GM19463 (cell line): ENCODE data around the gene CMTM2.
"Not testable (repeated sequence)": the region's sequence is repeated elsewhere in the genome, so short reads cannot be mapped to it uniquely, and the experiment has no call there.

ENCODE experiments used
- ATAC-seq: cut with Tn5 transposase; IDR thresholded peaks from one replicate; pipeline ENCODE4 v1.9.1; 2021; ENCODE audit warnings: mild to moderate bottlenecking, moderate library complexity; ENCODE audit not compliant: unreplicated experiment

CMTM2 gene

GRCh38 chr16:66605177-66605978 is 26.1 kb downstream of the CMTM2 start:
- ATAC-seq = peak; percentile 5

- peak; percentile 46 for ATAC-seq
Observed at GRCh38 chr16:66605979-66606751, 26.9 kb downstream of the CMTM2 start.

DNA sequence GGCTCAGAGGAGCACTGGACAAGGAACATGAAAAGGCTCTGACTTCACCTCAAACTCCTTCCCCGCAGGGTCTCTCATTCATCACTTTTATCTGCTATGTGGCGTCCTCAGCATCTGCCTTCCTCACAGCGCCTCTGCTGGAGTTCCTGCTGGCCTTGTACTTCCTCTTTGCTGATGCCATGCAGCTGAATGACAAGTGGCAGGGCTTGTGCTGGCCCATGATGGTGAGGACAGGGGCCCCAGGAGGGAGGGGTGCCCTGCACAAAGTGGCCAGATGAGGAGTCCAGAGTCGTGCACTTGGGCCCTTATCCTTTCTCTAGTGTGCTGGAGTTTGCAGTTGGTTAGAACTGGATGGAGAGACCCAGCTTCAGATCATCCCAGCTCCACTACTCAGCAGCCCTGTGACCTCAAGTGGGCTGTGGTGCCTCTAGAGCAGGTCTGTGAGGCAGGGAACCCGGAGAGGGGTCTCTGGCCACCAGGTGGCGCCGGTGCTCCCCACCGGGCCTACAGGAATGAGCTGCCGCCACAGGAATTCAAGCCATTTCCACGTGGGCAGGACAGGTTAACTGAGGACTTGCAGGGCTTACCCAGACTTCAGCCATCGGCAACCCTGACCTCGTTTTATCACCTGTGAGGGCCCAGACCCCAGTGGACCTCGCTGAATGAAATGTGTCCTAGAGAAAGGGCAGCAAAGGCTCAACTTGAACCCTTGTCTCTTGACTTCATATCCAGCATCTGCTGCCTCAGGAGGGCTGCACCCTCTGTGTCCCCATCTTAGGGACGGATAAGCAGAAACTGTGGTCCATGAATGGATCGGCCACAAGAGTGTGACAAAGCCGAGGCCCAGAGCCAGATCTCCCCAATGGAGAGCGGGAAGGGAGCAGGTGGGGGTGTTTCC is 29.2 kb downstream of the CMTM2 start:
- peak; percentile 37 for ATAC-seq

DNA sequence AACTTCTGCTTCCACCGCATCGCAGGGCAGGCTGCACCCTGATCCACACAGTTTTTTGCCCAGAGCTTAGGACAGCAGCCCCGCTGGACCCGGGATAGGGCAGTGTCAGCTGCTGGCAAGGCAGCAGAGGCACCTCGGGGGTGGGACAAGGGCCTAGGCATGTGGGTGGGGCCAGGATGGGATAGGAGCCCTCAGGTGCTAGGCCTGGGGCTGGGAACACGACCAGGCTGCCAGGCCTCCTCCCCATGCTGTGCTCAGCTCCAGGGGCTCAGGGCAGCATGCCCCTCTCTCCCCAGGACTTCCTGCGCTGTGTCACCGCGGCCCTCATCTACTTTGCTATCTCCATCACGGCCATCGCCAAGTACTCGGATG is 29.9 kb downstream of the CMTM2 start:
- ATAC-seq = no peak

DNA sequence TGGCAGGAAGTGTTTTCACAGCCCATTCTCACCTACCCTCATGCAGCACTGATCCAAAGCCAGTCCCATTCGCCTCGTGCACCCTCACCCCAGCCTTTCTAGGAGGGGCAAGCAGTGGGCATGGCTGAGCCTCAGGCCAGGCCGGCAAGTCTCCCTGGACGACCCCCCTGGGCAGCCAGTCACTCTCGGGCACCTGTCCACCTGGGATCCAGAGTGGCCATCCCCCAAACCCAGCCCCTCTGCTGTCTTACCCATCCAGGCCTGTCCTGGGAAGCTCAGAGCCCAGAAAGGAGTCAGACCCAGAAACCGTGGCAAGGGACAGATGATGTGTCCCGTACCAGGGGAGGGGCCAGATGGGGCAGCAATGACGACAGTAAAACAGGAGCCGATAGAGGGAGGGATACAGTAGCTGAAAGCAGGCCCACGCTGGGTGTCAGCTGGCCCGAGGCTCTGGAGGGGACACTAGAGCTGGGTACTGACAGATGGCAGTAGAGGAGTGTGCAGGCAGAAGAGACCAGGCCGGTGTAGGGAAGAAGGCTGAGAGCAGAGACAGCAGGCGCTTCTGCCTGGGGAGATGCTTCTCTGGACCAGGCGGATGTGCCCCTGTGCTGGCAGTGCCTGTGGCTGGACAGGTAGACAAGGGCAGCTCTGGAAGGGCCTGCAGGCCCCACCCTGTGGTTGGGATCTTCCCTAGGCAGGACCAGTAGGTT is 31.0 kb downstream of the CMTM2 start:
- no peak for ATAC-seq

GRCh38 chr16:66611911-66612310 is 32.6 kb downstream of the CMTM2 start:
- ATAC-seq = not testable (repeated sequence)

DNA sequence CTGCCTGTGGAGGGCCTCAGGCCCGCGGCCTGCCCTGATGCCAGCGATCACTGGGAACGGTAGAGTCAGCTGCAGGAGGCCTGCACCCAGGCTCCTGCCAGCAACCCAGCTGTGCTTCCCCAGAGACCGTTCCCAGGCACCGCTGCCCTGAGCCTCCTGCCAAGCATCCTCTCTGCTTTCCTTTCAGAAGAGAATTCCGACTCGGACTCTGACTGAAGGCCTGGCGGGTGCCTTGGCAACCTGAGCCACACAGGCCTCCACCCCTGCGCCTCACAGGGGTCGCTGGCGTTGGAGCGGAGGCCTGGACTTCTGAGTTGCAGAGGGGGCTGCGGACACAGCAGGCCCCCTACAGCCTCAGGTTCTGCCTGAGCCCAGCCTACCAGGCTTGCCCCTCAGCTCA is 33.2 kb downstream of the CMTM2 start:
- no peak for ATAC-seq

- ATAC-seq = no peak
Observed at GRCh38 chr16:66614161-66614802, 35.0 kb downstream of the CMTM2 start.

DNA sequence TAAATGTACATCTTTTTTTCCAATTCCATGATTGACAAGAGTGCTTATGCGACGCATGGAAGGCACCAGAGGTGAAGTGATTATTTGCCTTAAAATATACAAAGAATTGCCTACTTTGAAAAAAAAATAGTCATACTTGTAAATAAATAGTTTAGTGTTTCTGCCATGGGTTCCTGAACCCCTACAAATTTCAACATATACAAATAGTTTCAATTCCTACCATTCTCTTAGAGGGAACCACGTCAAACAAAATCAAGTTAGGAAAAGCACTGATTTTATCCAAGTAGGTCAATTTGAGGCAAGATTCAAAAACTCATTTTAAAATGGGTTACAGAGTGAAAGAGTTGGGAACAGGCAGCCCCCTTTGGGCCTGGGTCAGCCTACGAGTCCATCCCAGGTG is 36.9 kb downstream of the CMTM2 start:
- no peak for ATAC-seq

DNA sequence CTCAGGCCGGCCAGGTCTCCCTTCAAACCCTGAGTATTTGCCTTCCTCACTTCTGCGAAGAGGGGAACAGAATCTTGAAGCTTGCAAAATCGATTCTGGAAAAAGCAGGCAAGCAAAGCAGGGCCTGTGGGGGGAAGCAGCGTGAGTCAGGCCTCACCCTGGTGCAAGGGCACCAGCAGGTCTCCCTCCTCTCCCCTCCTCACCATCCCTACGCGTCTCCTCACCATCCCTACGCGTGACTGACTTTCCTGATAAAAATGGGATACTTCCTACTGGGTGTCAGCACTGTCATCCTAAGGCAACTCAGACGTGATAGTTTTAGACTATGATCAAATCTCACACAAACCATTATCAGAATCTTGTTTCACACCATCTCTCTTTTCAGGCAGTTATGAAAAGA is 37.3 kb downstream of the CMTM2 start:
- no peak for ATAC-seq

GRCh38 chr16:66617010-66617434 is 37.8 kb downstream of the CMTM2 start:
- no peak for ATAC-seq

- ATAC-seq = no peak
Observed at GRCh38 chr16:66617728-66618127, 38.5 kb downstream of the CMTM2 start.

- ATAC-seq = no peak
Observed at GRCh38 chr16:66618588-66619375, 39.5 kb downstream of the CMTM2 start.

DNA sequence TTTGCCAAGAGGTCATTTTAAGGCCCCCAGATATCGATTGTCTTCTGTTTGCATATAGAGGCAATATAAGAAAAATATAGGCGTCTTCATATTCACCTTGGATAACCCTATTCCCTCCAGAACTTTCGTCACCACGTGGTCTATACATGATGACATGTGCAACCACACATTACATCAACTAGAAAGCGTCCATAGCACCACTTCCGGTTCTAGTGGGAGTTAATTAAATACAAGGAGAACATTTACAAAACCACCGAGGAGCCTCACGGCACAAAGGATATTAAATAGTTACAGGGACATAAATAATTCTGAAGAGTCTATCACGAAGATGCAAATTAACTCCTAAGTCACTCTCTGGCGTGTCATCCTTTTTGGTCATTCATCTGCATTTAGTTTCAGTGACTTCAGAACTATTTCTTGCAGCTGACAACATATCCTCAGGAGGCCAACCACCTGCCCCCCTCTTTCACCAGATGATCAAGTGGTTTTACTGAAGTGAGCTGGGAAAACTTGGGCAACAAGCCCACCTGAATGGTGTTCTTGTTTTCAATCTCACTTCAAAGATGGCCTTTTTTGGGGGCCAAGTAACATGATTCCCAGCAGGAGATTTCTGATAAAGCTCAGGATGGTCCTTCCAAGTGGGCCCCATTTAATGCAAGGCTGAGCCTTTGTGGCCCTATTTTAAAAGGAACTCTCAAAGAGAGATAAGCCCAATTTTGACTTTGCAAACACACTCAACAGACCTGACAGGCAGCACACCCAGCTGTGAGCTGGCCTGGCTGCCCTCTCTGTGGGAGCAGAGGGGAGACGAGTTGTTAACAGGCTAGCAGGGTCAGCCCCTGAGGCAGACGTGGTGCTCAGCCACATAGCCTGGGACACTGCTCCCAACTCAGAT is 40.5 kb downstream of the CMTM2 start:
- no peak for ATAC-seq

- ATAC-seq = no peak
Observed at GRCh38 chr16:66620429-66620795, 41.1 kb downstream of the CMTM2 start.

DNA sequence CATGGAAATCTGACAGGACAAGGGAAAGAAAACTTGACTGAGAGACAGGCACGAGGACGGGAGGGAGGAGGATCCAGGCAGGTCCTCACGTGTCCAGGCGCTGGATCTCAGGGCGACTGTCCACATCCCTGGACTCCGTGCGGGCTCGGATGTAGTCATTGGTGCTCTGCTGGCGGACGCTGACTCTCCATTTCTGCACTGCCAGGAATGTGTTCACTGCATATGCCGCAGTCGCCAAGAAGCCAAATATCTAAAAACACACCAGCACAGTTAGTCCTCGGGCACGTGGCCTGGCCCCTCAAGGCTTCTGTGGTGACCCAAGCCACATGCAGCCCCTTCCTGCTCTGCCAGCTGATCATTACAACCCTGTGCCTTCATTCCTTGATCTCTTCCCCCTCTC is 42.7 kb downstream of the CMTM2 start:
- ATAC-seq = no peak

DNA sequence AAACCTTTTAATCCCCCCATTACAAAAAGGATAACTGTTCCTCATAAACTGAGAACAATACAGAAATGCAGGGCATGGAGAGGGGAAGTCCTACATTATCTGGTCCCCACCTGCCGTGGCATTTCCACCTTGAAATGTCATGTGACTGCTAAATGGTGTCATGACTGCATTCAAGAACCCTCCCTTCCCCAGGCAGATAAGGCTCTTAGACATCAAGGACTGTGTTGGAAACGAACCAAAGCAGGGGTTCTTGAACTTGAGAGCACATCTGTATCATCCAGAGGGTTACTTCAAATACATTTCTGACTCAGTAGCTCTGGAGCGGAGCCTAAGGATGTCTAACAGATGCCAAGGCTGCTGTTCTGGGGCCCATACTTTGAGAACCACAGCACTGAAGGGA is 43.6 kb downstream of the CMTM2 start:
- ATAC-seq = no peak

GRCh38 chr16:66623755-66624154 is 44.5 kb downstream of the CMTM2 start:
- no peak for ATAC-seq
